HepG2 (cell line): ENCODE results near the gene VCP. TPM values are rescaled to one million over a fixed set of nuclear protein-coding genes. Genes with fewer than 3 reads are reported as not detected.

Experiments used
- CEBPG ChIP-seq: IDR thresholded peaks from 2 replicates; pipeline ENCODE4 v1.6.1; 2016
- CHCHD3 ChIP-seq: sonication (generic); formaldehyde crosslinking; IDR thresholded peaks from 2 replicates; pipeline ENCODE4 v1.8.0; 2022; ENCODE audit warnings: mild to moderate bottlenecking, missing genetic modification reagents, moderate library complexity
- DMTF1 ChIP-seq: sonication (generic); formaldehyde crosslinking; IDR thresholded peaks from 2 replicates; pipeline ENCODE4 v1.4.0; 2020; ENCODE audit warnings: mild to moderate bottlenecking, missing genetic modification reagents
- GATAD2A ChIP-seq: IDR thresholded peaks from 2 replicates; pipeline ENCODE4 v1.6.1; 2016
- GPBP1L1 ChIP-seq: sonication (generic); formaldehyde crosslinking; IDR thresholded peaks from 2 replicates; pipeline ENCODE4 v1.5.0; 2020; ENCODE audit warnings: mild to moderate bottlenecking, missing genetic modification reagents
- HMG20B ChIP-seq: conservative IDR thresholded peaks from 2 replicates; pipeline ENCODE4 v1.6.1; 2016; ENCODE audit warnings: missing genetic modification reagents, missing compliant biosample characterization
- HMGA1 ChIP-seq: sonication (generic); formaldehyde crosslinking; conservative IDR thresholded peaks from 2 replicates; pipeline ENCODE4 v1.4.0; 2020; ENCODE audit warnings: missing genetic modification reagents
- HOXA3 ChIP-seq: sonication (generic); formaldehyde crosslinking; IDR thresholded peaks from 2 replicates; pipeline ENCODE4 v1.5.0; 2020; ENCODE audit warnings: missing genetic modification reagents
- KDM4B ChIP-seq: sonication (generic); formaldehyde crosslinking; IDR thresholded peaks from 2 replicates; pipeline ENCODE4 v1.4.0; 2020; ENCODE audit warnings: missing genetic modification reagents
- LRRFIP1 ChIP-seq: sonication (generic); formaldehyde crosslinking; conservative IDR thresholded peaks from 2 replicates; pipeline ENCODE4 v1.4.0; 2020; ENCODE audit warnings: missing genetic modification reagents
- MIER3 ChIP-seq: IDR thresholded peaks from 2 replicates; pipeline ENCODE4 v1.6.1; 2016; ENCODE audit warnings: missing compliant biosample characterization, borderline replicate concordance
- PAWR ChIP-seq: sonication (generic); formaldehyde crosslinking; IDR thresholded peaks from 2 replicates; pipeline ENCODE4 v1.4.0; 2020; ENCODE audit warnings: missing genetic modification reagents, mild to moderate bottlenecking, borderline replicate concordance
- RBM39 ChIP-seq: fragments of 200-400 bp; formaldehyde crosslinking; IDR thresholded peaks from one replicate; pipeline ENCODE4 v1.6.1; 2018; ENCODE audit warnings: antibody characterized with exemption, mild to moderate bottlenecking, low read depth, low read length; ENCODE audit not compliant: poor library complexity, severe bottlenecking
- SP5 ChIP-seq: IDR thresholded peaks from 2 replicates; pipeline ENCODE4 v1.6.1; 2016; ENCODE audit warnings: low read depth, borderline replicate concordance
- TERF1 ChIP-seq: sonication (generic); formaldehyde crosslinking; IDR thresholded peaks from 2 replicates; pipeline ENCODE4 v1.8.0; 2022; ENCODE audit warnings: mild to moderate bottlenecking, missing genetic modification reagents, moderate library complexity
- THAP11 ChIP-seq: IDR thresholded peaks from 2 replicates; pipeline ENCODE4 v1.6.1; 2016; ENCODE audit warnings: missing biosample characterization, missing genetic modification reagents
- YEATS2 ChIP-seq: sonication (generic); formaldehyde crosslinking; IDR thresholded peaks from 2 replicates; pipeline ENCODE4 v1.4.0; 2020; ENCODE audit warnings: missing genetic modification reagents, borderline replicate concordance
- ZBTB21 ChIP-seq: sonication (generic); formaldehyde crosslinking; IDR thresholded peaks from 2 replicates; pipeline ENCODE4 v1.4.0; 2020; ENCODE audit warnings: missing genetic modification reagents
- ZMYM3 ChIP-seq: sonication (generic); formaldehyde crosslinking; IDR thresholded peaks from 2 replicates; pipeline ENCODE4 v1.5.1; 2020; ENCODE audit warnings: mild to moderate bottlenecking, missing genetic modification reagents
- ZNF367 ChIP-seq: sonication (generic); formaldehyde crosslinking; IDR thresholded peaks from 2 replicates; pipeline ENCODE4 v1.4.0; 2020; ENCODE audit warnings: missing genetic modification reagents, borderline replicate concordance
- ZNF550 ChIP-seq: sonication (generic); formaldehyde crosslinking; IDR thresholded peaks from 2 replicates; pipeline ENCODE4 v1.4.0; 2020; ENCODE audit warnings: mild to moderate bottlenecking, missing genetic modification reagents, borderline replicate concordance
- ZNF691 ChIP-seq: sonication (generic); formaldehyde crosslinking; IDR thresholded peaks from 2 replicates; pipeline ENCODE4 v1.4.0; 2020; ENCODE audit warnings: missing genetic modification reagents, low read depth, mild to moderate bottlenecking, borderline replicate concordance
- polyA plus RNA-seq, 8 experiments: library from polyadenylated mRNA; depleted of rRNA in 3 of 8; stranded (reverse) in 7 of 8; unstranded in 1 of 8; fragments of >200 nt; fragmentation: Illumina TruSeq in 4 of 8; extraction: Trizol in 4 of 8; gene quantifications; 2 replicates each; pipeline versions ENCODE4 v1.2.1 to v1.2.3, GENCODE V29; 2011 to 2016; ENCODE audit warnings: low read depth in 4 of 8, missing spikeins in 1 of 8, mixed read lengths in 1 of 8; ENCODE audit not compliant: insufficient read depth in 1 of 8
- total RNA-seq, 5 experiments: library from RNA; depleted of rRNA; stranded (reverse); fragments of >200 nt; fragmentation: Illumina TruSeq; extraction: Trizol; gene quantifications; 2 replicates each; pipeline ENCODE4 v1.2.3, GENCODE V29; 2016; ENCODE audit warnings: low read depth in 1 of 5

Gene VCP
- total and polyA plus RNA-seq, 2 of the 13 experiments (the other 11 are each of a cell fraction or from before 2014, with no cell fraction given) = 143 to 391 TPM

- TF ChIP-seq SP5 (CRISPR knock-in tag) (no peak; the same call in 1 of the 2 replicates), CEBPG (CRISPR knock-in tag) (no peak), DMTF1 (CRISPR knock-in tag) (no peak), HMG20B (CRISPR knock-in tag) (no peak; the same call in 1 of the 2 replicates), HMGA1 (CRISPR knock-in tag) (no peak), ZBTB21 (CRISPR knock-in tag) (no peak), LRRFIP1 (CRISPR knock-in tag) (no peak), HOXA3 (no peak; the same call in 1 of the 2 replicates), YEATS2 (peak; percentile 67; the same call in 1 of the 2 replicates), ZNF367 (CRISPR knock-in tag) (peak; percentile 82; the same call in 1 of the 2 replicates), KDM4B (CRISPR knock-in tag) (no peak), GATAD2A (no peak), CHCHD3 (no peak; the same call in 1 of the 2 replicates), GPBP1L1 (CRISPR knock-in tag) (no peak), PAWR (CRISPR knock-in tag) (no peak), ZNF550 (CRISPR knock-in tag) (no peak), RBM39 (peak; percentile 78), MIER3 (CRISPR knock-in tag) (peak; percentile 39; the same call in 1 of the 2 replicates), ZNF691 (CRISPR knock-in tag) (no peak; the same call in 1 of the 2 replicates), THAP11 (CRISPR knock-in tag) (peak; percentile 76), TERF1 (CRISPR knock-in tag) (no peak), ZMYM3 (CRISPR knock-in tag) (peak; percentile 47; the same call in 1 of the 2 replicates)
Measured at GRCh38 chr9:35072461-35073278, at the start of gene VCP (continued).
